Brain microvascular endothelial cell (primary cell): Measurements from ENCODE around the gene TMEM61.
A peak's percentile ranks its signal among the peaks of the same experiment; 100 is the strongest.
"Not testable (repeated sequence)": the region's sequence is repeated elsewhere in the genome, so short reads cannot be mapped to it uniquely, and the experiment has no call there.

Experiments
- DNase-seq: peaks from one replicate; pipeline ENCODE4 v3.0.0-alpha.2; 2020
- H3K27ac ChIP-seq: fragments of 250-450 bp; sonication (Bioruptor Pico); 2 replicates; pipeline ENCODE4 v1.5.1; 2020; ENCODE audit warnings: mild to moderate bottlenecking, moderate library complexity
- H3K27me3 ChIP-seq: fragments of 250-450 bp; sonication (Bioruptor Pico); replicated peaks from 2 replicates; pipeline ENCODE4 v1.5.1; 2020; ENCODE audit warnings: mild to moderate bottlenecking
- H3K36me3 ChIP-seq: fragments of 250-450 bp; sonication (Bioruptor Pico); replicated peaks from 2 replicates; pipeline ENCODE4 v1.5.1; 2020; ENCODE audit warnings: mild to moderate bottlenecking
- H3K4me3 ChIP-seq: 2 replicates; pipeline ENCODE4 v1.5.1; 2011; ENCODE audit warnings: low read depth, mild to moderate bottlenecking, control low read depth, low read length, moderate library complexity
- in situ Hi-C: cut with HindIII; loops from 2 replicates; pipeline ENCODE4 v1.10.0; 2017; ENCODE audit warnings: low sequenced_read_pairs, low pct_ligation_motif_present
- TF ChIP-seq, protein P1 (sequence below): IDR thresholded peaks from 2 replicates; pipeline ENCODE4 v1.5.1; 2011; ENCODE audit warnings: low read depth, mild to moderate bottlenecking, moderate library complexity, low read length, control low read depth, inconsistent platforms; ENCODE audit errors: missing control alignments

TMEM61 gene

GRCh38 chr1:55015731-55016620, 35.5 kb downstream of the TMEM61 start:
- DNase-seq, result no peak
- H3K27ac ChIP-seq, result no peak overlapping the region
- in situ Hi-C loops, result no loop called here
- TF ChIP-seq, protein P1, sequence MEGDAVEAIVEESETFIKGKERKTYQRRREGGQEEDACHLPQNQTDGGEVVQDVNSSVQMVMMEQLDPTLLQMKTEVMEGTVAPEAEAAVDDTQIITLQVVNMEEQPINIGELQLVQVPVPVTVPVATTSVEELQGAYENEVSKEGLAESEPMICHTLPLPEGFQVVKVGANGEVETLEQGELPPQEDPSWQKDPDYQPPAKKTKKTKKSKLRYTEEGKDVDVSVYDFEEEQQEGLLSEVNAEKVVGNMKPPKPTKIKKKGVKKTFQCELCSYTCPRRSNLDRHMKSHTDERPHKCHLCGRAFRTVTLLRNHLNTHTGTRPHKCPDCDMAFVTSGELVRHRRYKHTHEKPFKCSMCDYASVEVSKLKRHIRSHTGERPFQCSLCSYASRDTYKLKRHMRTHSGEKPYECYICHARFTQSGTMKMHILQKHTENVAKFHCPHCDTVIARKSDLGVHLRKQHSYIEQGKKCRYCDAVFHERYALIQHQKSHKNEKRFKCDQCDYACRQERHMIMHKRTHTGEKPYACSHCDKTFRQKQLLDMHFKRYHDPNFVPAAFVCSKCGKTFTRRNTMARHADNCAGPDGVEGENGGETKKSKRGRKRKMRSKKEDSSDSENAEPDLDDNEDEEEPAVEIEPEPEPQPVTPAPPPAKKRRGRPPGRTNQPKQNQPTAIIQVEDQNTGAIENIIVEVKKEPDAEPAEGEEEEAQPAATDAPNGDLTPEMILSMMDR, result no peak
- no peaks in the 10 kb centered on the region for H3K27me3 ChIP-seq
- H3K4me3 ChIP-seq, result no peak overlapping the region
- H3K36me3 ChIP-seq, result no peaks in the 10 kb centered on the region

GRCh38 chr1:55018395-55018794, 38.0 kb downstream of the TMEM61 start:
- H3K27ac ChIP-seq, result no peak overlapping the region
- in situ Hi-C loops, result no loop called here
- no peaks in the 10 kb centered on the region for H3K36me3 ChIP-seq
- H3K4me3 ChIP-seq, result no peak overlapping the region
- no peak for DNase-seq
- TF ChIP-seq, protein P1, result no peak
- H3K27me3 ChIP-seq, result no peaks in the 10 kb centered on the region

GRCh38 chr1:55021942-55022546, 41.6 kb downstream of the TMEM61 start:
- TF ChIP-seq, protein P1, result peak; percentile 96
- Histone ChIP-seq H3K27me3 (no peaks in the 10 kb centered on the region), H3K4me3 (no peak overlapping the region), H3K27ac (no peak overlapping the region), H3K36me3 (no peaks in the 10 kb centered on the region)
- in situ Hi-C loops, result no loop called here
- DNase-seq, result peak; percentile 83

- H3K4me3 ChIP-seq, H3K36me3 ChIP-seq, DNase-seq, H3K27me3 ChIP-seq, H3K27ac ChIP-seq, in situ Hi-C loops: not testable (repeated sequence)
Observed at GRCh38 chr1:55024163-55024562, 43.7 kb downstream of the TMEM61 start.

GRCh38 chr1:55026682-55027081, 46.3 kb downstream of the TMEM61 start:
- H3K4me3 ChIP-seq, H3K27ac ChIP-seq, in situ Hi-C loops, DNase-seq, H3K27me3 ChIP-seq, H3K36me3 ChIP-seq: not testable (repeated sequence)

- in situ Hi-C loops, H3K27ac ChIP-seq, H3K36me3 ChIP-seq, H3K27me3 ChIP-seq, DNase-seq, H3K4me3 ChIP-seq: not testable (repeated sequence)
Observed at GRCh38 chr1:55031098-55031497, 50.7 kb downstream of the TMEM61 start.

GRCh38 chr1:55033265-55033614, 52.8 kb downstream of the TMEM61 start:
- in situ Hi-C loops, result no loop called here
- Histone ChIP-seq H3K36me3 (no peaks in the 10 kb centered on the region), H3K27ac (no peak overlapping the region), H3K4me3 (no peak overlapping the region), H3K27me3 (peaks cover 29% of the 10 kb centered on the region)
- TF ChIP-seq, protein P1, result no peak
- no peak for DNase-seq
